Mucosa of rectum (tissue), 2 donors: ENCODE results near the gene CREB5.
"Not testable (repeated sequence)": the region's sequence is repeated elsewhere in the genome, so short reads cannot be mapped to it uniquely, and the experiment has no call there.

Experiments
- H3K27ac ChIP-seq, 2 donors: one replicate each; pipeline ENCODE4 v1.7.0; 2013; ENCODE audit warnings: inconsistent platforms in 2 of 2, low read depth in 2 of 2, low read length in 2 of 2
- H3K27me3 ChIP-seq, 2 donors: one replicate each; pipeline ENCODE4 v1.7.0; 2013; ENCODE audit warnings: low read length in 2 of 2; ENCODE audit not compliant: control insufficient read depth in 2 of 2, insufficient read depth in 2 of 2
- H3K36me3 ChIP-seq, 2 donors: one replicate each; pipeline ENCODE4 v1.7.0; 2013; ENCODE audit warnings: low read length in 2 of 2; ENCODE audit not compliant: control insufficient read depth in 2 of 2, insufficient read depth in 2 of 2
- H3K4me1 ChIP-seq, 2 donors: one replicate each; pipeline ENCODE4 v1.7.0; 2013; ENCODE audit warnings: low read length in 2 of 2, mild to moderate bottlenecking in 1 of 2; ENCODE audit not compliant: control insufficient read depth in 2 of 2, insufficient read depth in 2 of 2
- H3K4me3 ChIP-seq, 2 donors: one replicate each; pipeline ENCODE4 v1.7.0; 2013; ENCODE audit warnings: low read length in 2 of 2
- H3K9ac ChIP-seq, 2 donors: one replicate each; pipeline ENCODE4 v1.7.0; 2013; ENCODE audit warnings: low read length in 2 of 2, low read depth in 1 of 2, mild to moderate bottlenecking in 1 of 2
- H3K9me3 ChIP-seq, 2 donors: one replicate each; pipeline ENCODE4 v1.7.0; 2013; ENCODE audit warnings: low read length in 2 of 2; ENCODE audit not compliant: control insufficient read depth in 2 of 2
- donor health status: healthy.
- donor health status: Normal muscosa, but diverticular disease.

The CREB5 gene

GRCh38 chr7:28382144-28382543 lies 30.2 kb upstream of the CREB5 start:
- Histone ChIP-seq H3K27ac (no peak overlapping the region), H3K4me3 (no peak overlapping the region)

DNA sequence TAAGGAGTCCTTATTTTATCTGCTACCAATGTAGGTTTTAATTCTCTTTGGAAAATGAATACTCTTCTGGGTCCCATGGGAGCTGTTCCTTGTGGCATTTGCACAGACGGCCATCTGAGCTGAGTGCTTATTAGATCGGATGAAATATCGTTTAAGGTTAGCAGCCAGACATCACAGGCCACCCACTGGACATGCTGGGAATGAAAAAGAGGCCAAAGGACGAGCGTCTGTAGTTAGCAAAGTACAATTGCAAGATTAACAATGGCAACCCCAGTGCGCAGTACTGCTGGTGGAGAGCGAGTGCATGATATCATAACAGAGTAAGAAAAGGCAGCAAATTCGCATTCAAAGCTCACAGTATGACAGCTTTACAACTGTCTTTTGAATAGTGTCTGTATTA lies 28.3 kb upstream of the CREB5 start:
- Histone ChIP-seq H3K27ac (no peak overlapping the region), H3K9me3 (no peaks in the 10 kb centered on the region), H3K4me3 (no peak overlapping the region), H3K9ac (no peak overlapping the region), H3K4me1 (no peaks in the 10 kb centered on the region), H3K27me3 (peaks cover 2 to 3% of the 10 kb centered on the region in 2 donors), H3K36me3 (no peaks in the 10 kb centered on the region)

More at GRCh38 chr7:28382144-28382543, 30.2 kb upstream of the CREB5 start:
- peaks cover 2 to 3% of the 10 kb centered on the region in 2 donors for H3K27me3 ChIP-seq
- H3K9ac ChIP-seq: no peak overlapping the region
- H3K36me3 ChIP-seq: no peaks in the 10 kb centered on the region
- no peaks in the 10 kb centered on the region for H3K4me1 ChIP-seq
- no peaks in the 10 kb centered on the region for H3K9me3 ChIP-seq

DNA sequence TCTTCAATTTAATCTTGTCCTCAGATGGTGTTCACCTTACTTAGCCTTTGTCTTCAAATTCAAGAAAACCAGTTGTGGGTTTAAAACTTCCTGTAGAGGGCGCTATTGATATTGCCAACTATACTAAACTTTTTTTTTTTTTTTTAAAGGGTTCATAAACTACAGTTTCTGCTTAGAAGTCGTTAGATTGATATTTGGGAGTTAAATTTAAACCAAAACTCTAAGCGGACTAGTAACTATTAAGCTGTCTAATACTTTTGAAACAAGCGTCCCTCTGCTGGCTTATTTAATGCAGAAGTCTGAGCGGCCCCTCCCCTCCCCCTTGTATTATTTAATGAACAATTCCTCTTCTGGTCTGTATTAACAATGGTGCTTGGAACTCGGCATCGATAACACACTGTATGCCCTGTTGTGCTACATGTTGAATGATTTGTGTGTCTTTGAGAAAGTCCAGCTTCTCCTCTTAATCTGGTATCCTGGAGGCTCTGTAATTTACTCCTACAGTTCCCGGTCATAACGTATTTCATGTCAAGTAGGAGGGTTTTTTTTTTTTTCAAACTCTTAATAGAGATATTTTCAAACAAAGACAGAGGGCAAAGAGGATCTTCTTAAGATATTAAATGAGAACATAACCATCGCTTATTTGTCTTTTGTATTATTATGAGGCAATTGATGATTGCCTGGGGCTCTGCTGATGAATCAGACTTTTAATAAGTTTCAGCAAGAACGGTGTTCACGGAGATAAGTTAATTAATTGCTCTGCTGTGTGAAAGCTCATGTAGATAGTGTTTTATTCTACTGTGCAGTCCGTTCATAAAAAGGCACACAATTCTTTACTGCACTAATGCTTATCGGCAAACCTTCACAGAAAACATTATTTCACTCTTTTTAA lies 22.6 kb upstream of the CREB5 start:
- no peak overlapping the region for H3K27ac ChIP-seq
- H3K27me3 ChIP-seq: peaks cover 3 to 5% of the 10 kb centered on the region in 2 donors
- H3K36me3 ChIP-seq: no peaks in the 10 kb centered on the region
- H3K9ac ChIP-seq: no peak overlapping the region
- no peaks in the 10 kb centered on the region for H3K4me1 ChIP-seq
- peak overlapping the region in 1 of 2 donors; percentile 48 for H3K4me3 ChIP-seq
- H3K9me3 ChIP-seq: no peaks in the 10 kb centered on the region

DNA sequence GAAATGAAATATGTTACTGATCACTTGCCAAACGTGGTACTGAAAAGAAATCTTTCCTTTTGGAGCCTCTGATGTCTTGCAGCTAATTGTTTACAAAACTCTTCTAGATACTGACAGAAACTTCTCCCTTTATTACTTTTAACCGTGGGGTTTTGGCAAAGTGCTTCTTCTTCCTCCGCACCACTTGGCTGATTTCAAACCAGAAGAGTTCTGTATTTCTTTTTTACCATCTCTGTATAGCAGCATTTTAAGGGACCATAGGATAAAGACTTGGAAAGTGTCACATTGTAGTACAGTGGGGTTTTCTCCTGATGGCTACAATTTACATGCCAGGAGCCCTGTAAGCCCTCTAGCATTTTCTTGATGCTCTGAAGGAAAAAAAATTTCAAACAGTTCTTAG lies 21.9 kb upstream of the CREB5 start:
- no peak overlapping the region for H3K27ac ChIP-seq
- H3K4me3 ChIP-seq: no peak overlapping the region
- no peaks in the 10 kb centered on the region for H3K36me3 ChIP-seq

DNA sequence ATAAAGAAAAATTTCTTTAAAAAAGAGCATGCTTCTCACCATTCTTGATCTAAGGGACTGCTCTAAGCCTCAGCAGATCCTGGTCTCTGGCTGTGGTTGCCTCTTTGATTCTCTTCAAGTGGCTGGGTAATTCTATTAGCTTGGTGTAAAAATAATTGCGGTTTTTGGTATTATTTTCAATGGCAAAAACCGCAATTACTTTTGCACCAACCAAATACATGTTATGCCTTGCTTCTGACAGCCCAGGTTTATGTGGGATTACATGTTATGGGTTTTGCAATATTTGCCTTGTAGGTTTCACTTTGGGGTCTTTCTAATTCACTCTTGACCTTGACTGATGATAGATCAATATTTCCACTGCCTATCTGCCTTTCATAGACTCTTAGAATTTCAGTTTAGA lies 20.0 kb upstream of the CREB5 start:
- no peak overlapping the region for H3K4me3 ChIP-seq
- H3K4me1 ChIP-seq: no peaks in the 10 kb centered on the region
- H3K27me3 ChIP-seq: peaks cover 3 to 6% of the 10 kb centered on the region in 2 donors
- no peaks in the 10 kb centered on the region for H3K36me3 ChIP-seq
- no peaks in the 10 kb centered on the region for H3K9me3 ChIP-seq
- no peak overlapping the region for H3K9ac ChIP-seq
- H3K27ac ChIP-seq: no peak overlapping the region

More for the DNA sequence above, 21.9 kb upstream of the CREB5 start:
- no peaks in the 10 kb centered on the region for H3K9me3 ChIP-seq
- H3K4me1 ChIP-seq: no peaks in the 10 kb centered on the region
- peaks cover 3 to 5% of the 10 kb centered on the region in 2 donors for H3K27me3 ChIP-seq
- H3K9ac ChIP-seq: no peak overlapping the region

- no peaks in the 10 kb centered on the region for H3K36me3 ChIP-seq
Observed at GRCh38 chr7:28395404-28395803, 16.9 kb upstream of the CREB5 start.

DNA sequence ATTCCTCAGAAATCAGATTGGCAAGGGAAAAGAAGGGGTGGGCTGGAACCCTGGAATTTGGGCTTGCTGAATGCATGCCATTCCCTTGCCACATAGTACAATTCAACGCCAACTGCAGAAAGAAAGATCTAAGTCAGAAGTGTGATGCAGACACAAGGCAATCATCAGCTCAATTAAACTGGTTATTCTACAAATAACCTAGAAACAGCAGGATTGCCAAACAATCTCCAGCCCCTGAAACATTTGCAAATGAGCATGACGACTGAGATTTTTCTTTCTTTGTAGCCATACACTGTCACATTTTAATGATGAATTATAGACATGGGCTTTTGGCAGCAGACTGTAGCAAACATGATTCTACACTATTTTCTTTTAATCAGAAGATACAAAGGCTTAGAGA lies 16.5 kb upstream of the CREB5 start:
- Histone ChIP-seq H3K36me3 (no peaks in the 10 kb centered on the region), H3K27me3 (peaks cover 0 to 4% of the 10 kb centered on the region in 2 donors), H3K27ac (no peak overlapping the region), H3K4me3 (no peak overlapping the region), H3K9me3 (no peaks in the 10 kb centered on the region), H3K4me1 (no peaks in the 10 kb centered on the region), H3K9ac (no peak overlapping the region)

More at GRCh38 chr7:28395404-28395803, 16.9 kb upstream of the CREB5 start:
- H3K4me1 ChIP-seq: no peaks in the 10 kb centered on the region
- no peak overlapping the region for H3K9ac ChIP-seq
- no peak overlapping the region for H3K4me3 ChIP-seq
- H3K27me3 ChIP-seq: peaks cover 0 to 4% of the 10 kb centered on the region in 2 donors
- no peak overlapping the region for H3K27ac ChIP-seq
- H3K9me3 ChIP-seq: no peaks in the 10 kb centered on the region

GRCh38 chr7:28397141-28397540 lies 15.2 kb upstream of the CREB5 start:
- H3K27me3 ChIP-seq: peaks cover 0 to 2% of the 10 kb centered on the region in 2 donors
- no peaks in the 10 kb centered on the region for H3K9me3 ChIP-seq

GRCh38 chr7:28400838-28401360 lies 11.4 kb upstream of the CREB5 start:
- Histone ChIP-seq H3K27me3 (peaks cover 0 to 5% of the 10 kb centered on the region in 2 donors), H3K9ac (no peak overlapping the region), H3K4me1 (no peaks in the 10 kb centered on the region), H3K36me3 (no peaks in the 10 kb centered on the region), H3K27ac (no peak overlapping the region), H3K9me3 (no peaks in the 10 kb centered on the region), H3K4me3 (no peak overlapping the region)

More at GRCh38 chr7:28397141-28397540, 15.2 kb upstream of the CREB5 start:
- Histone ChIP-seq H3K36me3 (no peaks in the 10 kb centered on the region), H3K27ac (no peak overlapping the region), H3K4me1 (no peaks in the 10 kb centered on the region), H3K4me3 (no peak overlapping the region), H3K9ac (no peak overlapping the region)

GRCh38 chr7:28401567-28401966 lies 10.8 kb upstream of the CREB5 start:
- not testable (repeated sequence) for H3K27ac ChIP-seq, H3K9me3 ChIP-seq, H3K4me3 ChIP-seq, H3K4me1 ChIP-seq, H3K9ac ChIP-seq, H3K27me3 ChIP-seq, H3K36me3 ChIP-seq
